ENCODE data around the gene MRPS24.
"Not testable (repeated sequence)": the region's sequence is repeated elsewhere in the genome, so short reads cannot be mapped to it uniquely, and the experiment has no call there.

MRPS24 gene

GRCh38 chr7:43855176-43855575, 14.1 kb downstream of the MRPS24 start:
- no peak overlapping the region for H3K4me3 ChIP-seq (ENCODE audit: low read depth in 1 of 2, low read length in 2 of 2)
- no peaks in the 10 kb centered on the region for H3K36me3 ChIP-seq (ENCODE audit: control insufficient read depth in 1 of 2, insufficient read depth in 2 of 2, low read length in 2 of 2)
- H3K27me3 ChIP-seq (ENCODE audit: low read depth, low read length) = no peaks in the 10 kb centered on the region
- H3K4me1 ChIP-seq (ENCODE audit: control insufficient read depth in 1 of 2, insufficient read depth in 2 of 2, low read length in 2 of 2) = no peaks in the 10 kb centered on the region
- H3K9me3 ChIP-seq (ENCODE audit: control insufficient read depth in 1 of 2, low read length in 2 of 2) = no peaks in the 10 kb centered on the region
- no peak overlapping the region for H3K27ac ChIP-seq (ENCODE audit: low read length)

DNA sequence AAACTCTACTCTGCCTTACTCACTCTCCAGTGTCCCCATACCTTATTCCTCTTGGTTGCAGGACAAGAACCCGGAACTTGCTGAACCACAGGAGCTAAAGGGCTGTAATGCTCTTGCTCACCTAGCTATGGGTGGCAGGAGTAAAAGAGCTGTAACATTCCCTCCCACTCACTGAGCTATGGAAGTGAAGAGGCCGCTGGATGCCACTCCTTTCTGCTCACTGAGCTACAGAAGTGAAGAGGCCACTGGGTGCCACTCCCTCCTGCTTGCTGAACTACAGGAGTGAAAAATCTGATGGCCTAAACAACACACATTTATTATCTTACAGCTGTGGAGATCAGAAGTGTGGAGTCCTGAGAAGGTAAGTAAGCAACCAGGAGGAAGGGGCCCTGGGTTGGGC, 17.5 kb downstream of the MRPS24 start:
- no peak overlapping the region for H3K4me3 ChIP-seq (ENCODE audit: low read depth in 1 of 2, low read length in 2 of 2)
- no peaks in the 10 kb centered on the region for H3K4me1 ChIP-seq (ENCODE audit: control insufficient read depth in 1 of 2, insufficient read depth in 2 of 2, low read length in 2 of 2)
- no peaks in the 10 kb centered on the region for H3K36me3 ChIP-seq (ENCODE audit: control insufficient read depth in 1 of 2, insufficient read depth in 2 of 2, low read length in 2 of 2)
- H3K27me3 ChIP-seq (ENCODE audit: low read depth, low read length) = no peaks in the 10 kb centered on the region
- no peak overlapping the region for H3K27ac ChIP-seq (ENCODE audit: low read length)
- no peaks in the 10 kb centered on the region for H3K9me3 ChIP-seq (ENCODE audit: control insufficient read depth in 1 of 2, low read length in 2 of 2)

DNA sequence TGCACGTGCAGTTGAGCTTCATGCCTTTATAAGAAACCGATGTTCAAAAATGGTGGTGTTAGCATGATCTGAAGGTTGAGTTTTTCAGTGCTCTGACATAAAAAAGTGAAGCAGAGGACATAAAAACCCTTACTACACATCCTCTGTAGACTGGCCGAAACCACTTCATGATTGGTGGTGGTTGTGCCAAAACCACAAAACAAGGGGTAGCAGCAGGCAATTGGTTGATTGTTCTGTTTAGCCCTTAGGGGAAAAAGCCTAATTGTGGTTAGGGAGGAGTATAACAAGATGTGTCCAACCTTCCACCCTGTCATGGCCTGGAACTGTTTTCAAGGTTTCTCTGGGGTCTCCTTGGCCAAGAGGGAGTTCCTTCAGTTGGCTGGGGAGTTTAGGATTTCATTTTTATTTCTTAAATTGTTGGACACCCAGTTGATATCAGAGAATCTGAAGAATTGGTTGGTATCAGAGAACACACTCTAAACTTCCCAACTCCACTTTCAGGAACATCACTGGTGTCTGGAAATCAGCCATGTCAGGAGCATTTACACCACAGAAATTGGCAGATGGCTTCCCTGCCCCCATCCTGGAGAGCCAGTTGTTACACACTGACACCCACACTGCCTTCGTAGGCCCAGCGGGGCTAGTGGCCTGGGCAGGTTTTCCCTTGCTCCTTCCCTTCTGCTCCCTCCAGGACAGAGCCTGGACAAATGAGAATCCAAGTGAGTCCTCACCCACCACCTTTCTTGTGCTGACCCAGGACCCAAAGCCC, 18.8 kb downstream of the MRPS24 start:
- no peak overlapping the region for H3K4me3 ChIP-seq (ENCODE audit: low read depth in 1 of 2, low read length in 2 of 2)

DNA sequence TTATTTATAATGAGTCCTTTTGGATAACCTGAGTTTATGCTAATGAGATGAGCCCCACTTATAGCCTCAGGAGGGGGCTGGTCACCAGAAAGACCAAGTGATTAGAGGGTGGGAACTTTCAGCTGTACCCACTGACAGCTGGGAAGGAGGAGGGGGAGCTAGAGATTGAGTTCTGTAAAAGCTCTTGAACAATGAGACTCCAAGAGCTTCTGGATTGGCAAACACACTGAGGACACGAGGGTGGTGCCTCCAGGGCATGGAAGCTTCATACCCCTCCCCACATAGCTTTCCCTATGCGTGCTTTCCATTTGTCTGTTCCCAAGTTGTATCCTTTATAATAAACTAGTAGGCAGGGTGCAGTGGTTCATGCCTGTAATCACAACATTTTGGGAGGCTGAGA, 20.3 kb downstream of the MRPS24 start:
- no peaks in the 10 kb centered on the region for H3K4me1 ChIP-seq (ENCODE audit: control insufficient read depth in 1 of 2, insufficient read depth in 2 of 2, low read length in 2 of 2)
- no peaks in the 10 kb centered on the region for H3K27me3 ChIP-seq (ENCODE audit: low read depth, low read length)
- H3K4me3 ChIP-seq (ENCODE audit: low read depth in 1 of 2, low read length in 2 of 2) = no peak overlapping the region
- no peaks in the 10 kb centered on the region for H3K9me3 ChIP-seq (ENCODE audit: control insufficient read depth in 1 of 2, low read length in 2 of 2)
- no peak overlapping the region for H3K27ac ChIP-seq (ENCODE audit: low read length)
- no peaks in the 10 kb centered on the region for H3K36me3 ChIP-seq (ENCODE audit: control insufficient read depth in 1 of 2, insufficient read depth in 2 of 2, low read length in 2 of 2)

More for the DNA sequence above, 18.8 kb downstream of the MRPS24 start:
- Histone ChIP-seq H3K9me3 (ENCODE audit: control insufficient read depth in 1 of 2, low read length in 2 of 2) (no peaks in the 10 kb centered on the region), H3K4me1 (ENCODE audit: control insufficient read depth in 1 of 2, insufficient read depth in 2 of 2, low read length in 2 of 2) (no peaks in the 10 kb centered on the region), H3K27me3 (ENCODE audit: low read depth, low read length) (no peaks in the 10 kb centered on the region), H3K27ac (ENCODE audit: low read length) (no peak overlapping the region), H3K36me3 (ENCODE audit: control insufficient read depth in 1 of 2, insufficient read depth in 2 of 2, low read length in 2 of 2) (no peaks in the 10 kb centered on the region)

DNA sequence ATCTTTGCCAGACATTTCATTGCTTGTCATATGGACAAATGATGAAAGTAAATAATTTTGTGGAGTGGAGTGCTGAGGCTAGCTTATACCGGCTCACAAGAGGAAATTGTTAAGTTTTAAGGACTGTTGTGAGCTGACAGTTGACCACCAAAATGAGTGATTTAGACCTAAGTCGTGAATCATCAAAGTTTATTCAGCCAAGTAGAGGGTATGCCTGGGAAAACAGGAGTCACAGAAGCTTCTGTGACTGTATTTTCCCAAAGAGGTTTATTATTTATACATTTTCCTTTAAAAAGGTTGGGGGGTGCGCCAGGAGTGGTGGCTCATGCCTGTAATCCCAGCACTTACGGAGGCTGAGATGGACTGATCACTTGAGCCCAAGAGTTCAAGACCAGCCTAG, 21.8 kb downstream of the MRPS24 start:
- no peaks in the 10 kb centered on the region for H3K4me1 ChIP-seq (ENCODE audit: control insufficient read depth in 1 of 2, insufficient read depth in 2 of 2, low read length in 2 of 2)
- H3K4me3 ChIP-seq (ENCODE audit: low read depth in 1 of 2, low read length in 2 of 2) = no peak overlapping the region
- H3K27me3 ChIP-seq (ENCODE audit: low read depth, low read length) = no peaks in the 10 kb centered on the region
- no peaks in the 10 kb centered on the region for H3K9me3 ChIP-seq (ENCODE audit: control insufficient read depth in 1 of 2, low read length in 2 of 2)
- no peak overlapping the region for H3K27ac ChIP-seq (ENCODE audit: low read length)
- no peaks in the 10 kb centered on the region for H3K36me3 ChIP-seq (ENCODE audit: control insufficient read depth in 1 of 2, insufficient read depth in 2 of 2, low read length in 2 of 2)

DNA sequence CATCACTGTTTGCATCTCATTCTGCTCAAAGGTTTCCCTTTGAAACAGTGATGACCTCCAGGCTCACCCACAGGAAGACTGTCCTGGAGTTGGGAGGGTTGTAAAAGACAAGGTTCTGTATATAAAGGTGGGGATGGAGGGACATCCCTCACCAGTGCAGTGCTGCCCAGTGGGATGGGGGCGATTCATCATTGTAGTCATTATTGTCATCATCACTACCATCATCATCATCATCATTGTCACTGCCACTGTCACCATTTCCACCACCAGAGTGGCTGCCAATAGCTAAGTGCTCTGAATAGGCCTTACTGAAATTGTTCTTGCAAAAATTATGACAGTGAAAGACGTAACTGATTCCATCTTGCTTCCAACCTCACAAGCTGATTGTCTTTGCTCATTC, 24.7 kb downstream of the MRPS24 start:
- Histone ChIP-seq H3K36me3 (ENCODE audit: control insufficient read depth in 1 of 2, insufficient read depth in 2 of 2, low read length in 2 of 2) (no peaks in the 10 kb centered on the region), H3K27me3 (ENCODE audit: low read depth, low read length) (no peaks in the 10 kb centered on the region)

GRCh38 chr7:43844257-43844656, 25.1 kb downstream of the MRPS24 start:
- Histone ChIP-seq H3K4me3 (ENCODE audit: low read depth in 1 of 2, low read length in 2 of 2) (no peak overlapping the region), H3K9me3 (ENCODE audit: control insufficient read depth in 1 of 2, low read length in 2 of 2) (no peaks in the 10 kb centered on the region), H3K27me3 (ENCODE audit: low read depth, low read length) (no peaks in the 10 kb centered on the region), H3K27ac (ENCODE audit: low read length) (no peak overlapping the region), H3K4me1 (ENCODE audit: control insufficient read depth in 1 of 2, insufficient read depth in 2 of 2, low read length in 2 of 2) (no peaks in the 10 kb centered on the region), H3K36me3 (ENCODE audit: control insufficient read depth in 1 of 2, insufficient read depth in 2 of 2, low read length in 2 of 2) (no peaks in the 10 kb centered on the region)

More for the DNA sequence above, 24.7 kb downstream of the MRPS24 start:
- no peak overlapping the region for H3K27ac ChIP-seq (ENCODE audit: low read length)
- H3K4me3 ChIP-seq (ENCODE audit: low read depth in 1 of 2, low read length in 2 of 2) = no peak overlapping the region
- H3K4me1 ChIP-seq (ENCODE audit: control insufficient read depth in 1 of 2, insufficient read depth in 2 of 2, low read length in 2 of 2) = no peaks in the 10 kb centered on the region
- no peaks in the 10 kb centered on the region for H3K9me3 ChIP-seq (ENCODE audit: control insufficient read depth in 1 of 2, low read length in 2 of 2)

- H3K36me3 ChIP-seq (ENCODE audit: control insufficient read depth in 1 of 2, insufficient read depth in 2 of 2, low read length in 2 of 2) = no peaks in the 10 kb centered on the region
- H3K27me3 ChIP-seq (ENCODE audit: low read depth, low read length) = no peaks in the 10 kb centered on the region
- H3K4me1 ChIP-seq (ENCODE audit: control insufficient read depth in 1 of 2, insufficient read depth in 2 of 2, low read length in 2 of 2) = no peaks in the 10 kb centered on the region
- no peak overlapping the region for H3K27ac ChIP-seq (ENCODE audit: low read length)
- no peaks in the 10 kb centered on the region for H3K9me3 ChIP-seq (ENCODE audit: control insufficient read depth in 1 of 2, low read length in 2 of 2)
- H3K4me3 ChIP-seq (ENCODE audit: low read depth in 1 of 2, low read length in 2 of 2) = no peak overlapping the region
Observed at GRCh38 chr7:43843296-43843695, 26.0 kb downstream of the MRPS24 start.

GRCh38 chr7:43838201-43838658, 31.1 kb downstream of the MRPS24 start:
- Histone ChIP-seq H3K27ac (ENCODE audit: low read length) (no peak overlapping the region), H3K36me3 (ENCODE audit: control insufficient read depth in 1 of 2, insufficient read depth in 2 of 2, low read length in 2 of 2) (no peaks in the 10 kb centered on the region), H3K4me3 (ENCODE audit: low read depth in 1 of 2, low read length in 2 of 2) (peak overlapping the region; percentile 23 to 35), H3K4me1 (ENCODE audit: control insufficient read depth in 1 of 2, insufficient read depth in 2 of 2, low read length in 2 of 2) (no peaks in the 10 kb centered on the region), H3K27me3 (ENCODE audit: low read depth, low read length) (no peaks in the 10 kb centered on the region), H3K9me3 (ENCODE audit: control insufficient read depth in 1 of 2, low read length in 2 of 2) (no peaks in the 10 kb centered on the region)

DNA sequence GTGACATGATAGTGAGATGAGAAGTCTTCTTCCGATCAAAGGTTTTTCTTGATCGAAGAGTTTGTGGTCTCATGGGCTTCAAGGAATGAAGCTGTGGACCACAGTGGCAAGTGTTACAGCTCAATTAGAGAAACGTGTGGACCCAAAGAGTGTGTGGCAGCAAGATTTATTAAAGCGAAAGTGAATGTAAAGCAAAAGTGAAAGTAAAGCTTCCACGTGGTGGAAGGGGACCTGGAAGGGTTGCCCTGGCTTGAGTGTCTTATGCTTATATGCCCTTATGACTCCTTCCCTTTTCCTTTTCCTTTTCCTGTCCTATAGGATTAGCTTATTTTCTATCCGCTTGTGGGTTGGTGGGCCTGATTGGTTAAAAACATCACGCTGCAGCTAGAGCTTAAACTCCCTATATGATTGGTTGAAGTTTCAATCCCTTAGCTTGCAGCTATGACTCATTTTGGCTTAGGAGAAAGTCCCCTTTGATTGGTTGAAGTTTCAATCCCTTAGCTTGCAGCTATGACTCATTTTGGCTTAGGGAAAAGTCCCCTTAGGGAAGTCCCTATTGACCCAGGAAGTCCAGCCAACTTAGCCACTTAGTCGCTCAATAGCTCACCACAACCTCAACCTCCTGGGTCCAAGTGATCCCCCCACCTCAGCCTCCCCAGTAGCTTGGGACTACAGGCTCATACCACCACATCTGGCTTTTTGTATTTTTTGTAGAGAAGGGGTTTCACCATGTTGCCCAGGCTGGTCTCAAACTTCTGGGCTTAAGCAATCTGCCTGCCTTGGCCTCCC, 34.7 kb downstream of the MRPS24 start:
- Histone ChIP-seq H3K36me3 (ENCODE audit: control insufficient read depth in 1 of 2, insufficient read depth in 2 of 2, low read length in 2 of 2) (no peaks in the 10 kb centered on the region), H3K4me1 (ENCODE audit: control insufficient read depth in 1 of 2, insufficient read depth in 2 of 2, low read length in 2 of 2) (no peaks in the 10 kb centered on the region), H3K9me3 (ENCODE audit: control insufficient read depth in 1 of 2, low read length in 2 of 2) (no peaks in the 10 kb centered on the region), H3K27me3 (ENCODE audit: low read depth, low read length) (no peaks in the 10 kb centered on the region), H3K27ac (ENCODE audit: low read length) (no peak overlapping the region), H3K4me3 (ENCODE audit: low read depth in 1 of 2, low read length in 2 of 2) (peak overlapping the region in 1 of 2 donors; percentile 15)

DNA sequence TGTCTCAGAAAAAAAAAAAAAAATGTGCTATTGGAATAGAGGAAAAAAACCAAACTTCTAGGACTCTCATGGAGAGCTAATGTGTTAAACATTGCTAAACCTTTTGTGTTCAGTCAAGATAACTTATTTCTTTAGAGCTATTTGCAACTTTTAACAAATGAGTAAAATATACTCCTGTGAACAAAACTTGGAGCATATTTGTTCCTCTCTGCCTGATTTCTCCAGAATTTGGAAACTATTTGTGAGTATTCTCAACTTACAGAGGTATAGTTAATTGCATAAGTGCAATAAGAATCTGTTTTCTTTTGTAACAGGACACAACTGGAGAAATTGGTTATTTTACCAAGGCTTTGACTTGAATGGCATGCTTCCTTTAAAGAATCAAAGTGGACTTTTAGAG, 38.4 kb downstream of the MRPS24 start:
- not testable (repeated sequence) for H3K27me3 ChIP-seq (ENCODE audit: low read depth, low read length); H3K4me1 ChIP-seq (ENCODE audit: control insufficient read depth in 1 of 2, insufficient read depth in 2 of 2, low read length in 2 of 2); H3K4me3 ChIP-seq (ENCODE audit: low read depth in 1 of 2, low read length in 2 of 2); H3K27ac ChIP-seq (ENCODE audit: low read length); H3K9me3 ChIP-seq (ENCODE audit: control insufficient read depth in 1 of 2, low read length in 2 of 2); H3K36me3 ChIP-seq (ENCODE audit: control insufficient read depth in 1 of 2, insufficient read depth in 2 of 2, low read length in 2 of 2)
